IPS-15b (cell line): Measurements from ENCODE around the gene RAB3A.

Experiments
- H3K27me3 ChIP-seq: one replicate; pipeline ENCODE4 v1.6.1; 2013; ENCODE audit warnings: low read length; ENCODE audit not compliant: control insufficient read depth, insufficient read depth
- H3K36me3 ChIP-seq: one replicate; pipeline ENCODE4 v1.6.1; 2013; ENCODE audit warnings: low read length; ENCODE audit not compliant: control insufficient read depth, insufficient read depth
- H3K4me1 ChIP-seq: one replicate; pipeline ENCODE4 v1.6.1; 2013; ENCODE audit warnings: mild to moderate bottlenecking, low read length; ENCODE audit not compliant: control insufficient read depth, insufficient read depth
- H3K4me3 ChIP-seq: one replicate; pipeline ENCODE4 v1.5.1; 2013; ENCODE audit warnings: low read depth, low read length
- H3K9ac ChIP-seq: one replicate; pipeline ENCODE4 v1.6.1; 2013; ENCODE audit warnings: low read depth, mild to moderate bottlenecking, low read length
- H3K9me3 ChIP-seq: one replicate; pipeline ENCODE4 v1.6.1; 2013; ENCODE audit warnings: mild to moderate bottlenecking, low read length; ENCODE audit not compliant: control insufficient read depth, insufficient read depth

Gene RAB3A

GRCh38 chr19:18203863-18204393 is at the start of gene RAB3A:
Gene RAB3A, minus strand, starts transcription at chr19:18204042. Its CDS starts 1,302 bp downstream, at chr19:18202740.
- H3K4me1 ChIP-seq, result peaks cover 4% of the 10 kb centered on the region
- peaks cover 5% of the 10 kb centered on the region for H3K36me3 ChIP-seq
- peak within 1 kb of the TSS; percentile 81 for H3K9ac ChIP-seq
- no peaks in the 10 kb centered on the region for H3K27me3 ChIP-seq
- no peaks in the 10 kb centered on the region for H3K9me3 ChIP-seq
- H3K4me3 ChIP-seq, result peak within 1 kb of the TSS; percentile 95

- Histone ChIP-seq H3K27me3 (no peaks in the 10 kb centered on the region), H3K9ac (no peak overlapping the region), H3K4me1 (peaks cover 3% of the 10 kb centered on the region), H3K4me3 (no peak overlapping the region), H3K9me3 (no peaks in the 10 kb centered on the region), H3K36me3 (no peaks in the 10 kb centered on the region)
These were observed 49.3 kb upstream of the RAB3A start for GRCh38 chr19:18253130-18253529.

GRCh38 chr19:18252370-18252717 is 48.5 kb upstream of the RAB3A start:
- Histone ChIP-seq H3K9ac (no peak overlapping the region), H3K36me3 (no peaks in the 10 kb centered on the region)

GRCh38 chr19:18251587-18252369 is 47.9 kb upstream of the RAB3A start:
- Histone ChIP-seq H3K36me3 (no peaks in the 10 kb centered on the region), H3K9ac (no peak overlapping the region), H3K4me1 (peaks cover 5% of the 10 kb centered on the region), H3K27me3 (no peaks in the 10 kb centered on the region), H3K9me3 (no peaks in the 10 kb centered on the region), H3K4me3 (no peak overlapping the region)

More at GRCh38 chr19:18252370-18252717, 48.5 kb upstream of the RAB3A start:
- Histone ChIP-seq H3K9me3 (no peaks in the 10 kb centered on the region), H3K4me1 (peaks cover 5% of the 10 kb centered on the region), H3K27me3 (no peaks in the 10 kb centered on the region), H3K4me3 (no peak overlapping the region)

GRCh38 chr19:18249834-18250233 is 46.0 kb upstream of the RAB3A start:
- H3K4me3 ChIP-seq, result no peak overlapping the region
- H3K36me3 ChIP-seq, result no peaks in the 10 kb centered on the region
- no peak overlapping the region for H3K9ac ChIP-seq
- H3K4me1 ChIP-seq, result peaks cover 2% of the 10 kb centered on the region
- no peaks in the 10 kb centered on the region for H3K27me3 ChIP-seq
- H3K9me3 ChIP-seq, result no peaks in the 10 kb centered on the region

- Histone ChIP-seq H3K4me1 (peaks cover 2% of the 10 kb centered on the region), H3K9me3 (no peaks in the 10 kb centered on the region), H3K4me3 (no peak overlapping the region), H3K36me3 (no peaks in the 10 kb centered on the region), H3K9ac (no peak overlapping the region), H3K27me3 (no peaks in the 10 kb centered on the region)
These were observed 41.5 kb upstream of the RAB3A start for GRCh38 chr19:18245297-18245696.

GRCh38 chr19:18239303-18239702 is 35.5 kb upstream of the RAB3A start:
- Histone ChIP-seq H3K36me3 (no peaks in the 10 kb centered on the region), H3K9ac (no peak overlapping the region), H3K27me3 (peaks cover 2% of the 10 kb centered on the region), H3K4me1 (no peaks in the 10 kb centered on the region), H3K4me3 (no peak overlapping the region), H3K9me3 (no peaks in the 10 kb centered on the region)

- Histone ChIP-seq H3K4me3 (no peak overlapping the region), H3K36me3 (no peaks in the 10 kb centered on the region), H3K9ac (no peak overlapping the region), H3K27me3 (peaks cover 2% of the 10 kb centered on the region), H3K9me3 (no peaks in the 10 kb centered on the region), H3K4me1 (peaks cover 12% of the 10 kb centered on the region)
These were observed 30.4 kb upstream of the RAB3A start for GRCh38 chr19:18234194-18234593.

GRCh38 chr19:18233224-18233825 is 29.5 kb upstream of the RAB3A start:
- Histone ChIP-seq H3K4me1 (peaks cover 12% of the 10 kb centered on the region), H3K4me3 (peak overlapping the region; percentile 86), H3K9ac (no peak overlapping the region), H3K9me3 (no peaks in the 10 kb centered on the region), H3K36me3 (no peaks in the 10 kb centered on the region), H3K27me3 (no peaks in the 10 kb centered on the region)

- peaks cover 12% of the 10 kb centered on the region for H3K4me1 ChIP-seq
- peak overlapping the region; percentile 76 for H3K9ac ChIP-seq
- H3K27me3 ChIP-seq, result no peaks in the 10 kb centered on the region
- peak overlapping the region; percentile 86 for H3K4me3 ChIP-seq
- no peaks in the 10 kb centered on the region for H3K36me3 ChIP-seq
- no peaks in the 10 kb centered on the region for H3K9me3 ChIP-seq
These were observed 28.8 kb upstream of the RAB3A start for GRCh38 chr19:18232540-18233223.

- no peak overlapping the region for H3K9ac ChIP-seq
- H3K36me3 ChIP-seq, result no peaks in the 10 kb centered on the region
- H3K4me3 ChIP-seq, result peak overlapping the region; percentile 86
- H3K4me1 ChIP-seq, result peaks cover 12% of the 10 kb centered on the region
- H3K9me3 ChIP-seq, result no peaks in the 10 kb centered on the region
- peaks cover 4% of the 10 kb centered on the region for H3K27me3 ChIP-seq
These were observed 27.9 kb upstream of the RAB3A start for GRCh38 chr19:18231775-18232174.
